Peyer's patch (tissue), 4 donors: ENCODE results near the gene DET1.

ENCODE experiments used
- POLR2A ChIP-seq, 2 donors: fragments of 450-650 bp; IDR thresholded peaks; one replicate each; pipeline ENCODE4 v1.5.1; 2017; ENCODE audit warnings: antibody characterized with exemption in 2 of 2, mild to moderate bottlenecking in 2 of 2, moderate library complexity in 2 of 2
- TF ChIP-seq, protein P1 (sequence below), 6 experiments: fragments of 450-650 bp in 4 of 6; fragments of 200-600 bp in 2 of 6; sonication (generic) in 1 of 6; IDR thresholded peaks; one replicate each; pipeline ENCODE4 v1.5.1; 2017 to 2019; ENCODE audit warnings: antibody characterized with exemption in 6 of 6, mild to moderate bottlenecking in 3 of 6, moderate library complexity in 1 of 6

DNA sequence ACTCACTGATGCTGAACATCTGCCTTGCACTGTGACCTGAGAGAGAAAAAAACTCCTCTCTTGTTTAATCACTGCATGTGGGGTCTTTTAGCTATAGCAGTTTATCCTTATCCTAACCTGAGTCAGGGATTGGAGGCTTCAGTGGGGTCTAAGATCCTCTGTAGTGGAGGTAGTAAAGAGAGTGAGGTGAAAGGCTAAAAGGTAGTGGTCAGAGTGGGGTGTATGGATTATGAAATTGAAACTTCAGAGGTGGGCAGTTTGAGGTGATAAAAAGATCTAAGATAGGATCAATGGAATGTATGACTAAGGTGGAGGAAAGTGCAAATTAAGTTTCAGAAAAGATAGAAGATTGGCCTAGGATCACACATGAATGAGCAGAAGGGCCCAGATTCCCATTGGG is 36.5 kb downstream of the DET1 start:
- no peak for TF ChIP-seq POLR2A (IDR thresholded peaks at IDR 0.05)
- TF ChIP-seq, protein P1, sequence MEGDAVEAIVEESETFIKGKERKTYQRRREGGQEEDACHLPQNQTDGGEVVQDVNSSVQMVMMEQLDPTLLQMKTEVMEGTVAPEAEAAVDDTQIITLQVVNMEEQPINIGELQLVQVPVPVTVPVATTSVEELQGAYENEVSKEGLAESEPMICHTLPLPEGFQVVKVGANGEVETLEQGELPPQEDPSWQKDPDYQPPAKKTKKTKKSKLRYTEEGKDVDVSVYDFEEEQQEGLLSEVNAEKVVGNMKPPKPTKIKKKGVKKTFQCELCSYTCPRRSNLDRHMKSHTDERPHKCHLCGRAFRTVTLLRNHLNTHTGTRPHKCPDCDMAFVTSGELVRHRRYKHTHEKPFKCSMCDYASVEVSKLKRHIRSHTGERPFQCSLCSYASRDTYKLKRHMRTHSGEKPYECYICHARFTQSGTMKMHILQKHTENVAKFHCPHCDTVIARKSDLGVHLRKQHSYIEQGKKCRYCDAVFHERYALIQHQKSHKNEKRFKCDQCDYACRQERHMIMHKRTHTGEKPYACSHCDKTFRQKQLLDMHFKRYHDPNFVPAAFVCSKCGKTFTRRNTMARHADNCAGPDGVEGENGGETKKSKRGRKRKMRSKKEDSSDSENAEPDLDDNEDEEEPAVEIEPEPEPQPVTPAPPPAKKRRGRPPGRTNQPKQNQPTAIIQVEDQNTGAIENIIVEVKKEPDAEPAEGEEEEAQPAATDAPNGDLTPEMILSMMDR (IDR thresholded peaks at IDR 0.05): no peak
